ENCODE measurements around the gene DLG2. TPM values are rescaled to one million over a fixed set of nuclear protein-coding genes. Genes with fewer than 3 reads are reported as not detected.

DLG2 gene
- total and polyA plus RNA-seq, 9 of the 15 experiments (the other 6 are each of a cell fraction or from before 2014, with no cell fraction given) = 0.52 to 1.6 (median 0.95) TPM

DNA sequence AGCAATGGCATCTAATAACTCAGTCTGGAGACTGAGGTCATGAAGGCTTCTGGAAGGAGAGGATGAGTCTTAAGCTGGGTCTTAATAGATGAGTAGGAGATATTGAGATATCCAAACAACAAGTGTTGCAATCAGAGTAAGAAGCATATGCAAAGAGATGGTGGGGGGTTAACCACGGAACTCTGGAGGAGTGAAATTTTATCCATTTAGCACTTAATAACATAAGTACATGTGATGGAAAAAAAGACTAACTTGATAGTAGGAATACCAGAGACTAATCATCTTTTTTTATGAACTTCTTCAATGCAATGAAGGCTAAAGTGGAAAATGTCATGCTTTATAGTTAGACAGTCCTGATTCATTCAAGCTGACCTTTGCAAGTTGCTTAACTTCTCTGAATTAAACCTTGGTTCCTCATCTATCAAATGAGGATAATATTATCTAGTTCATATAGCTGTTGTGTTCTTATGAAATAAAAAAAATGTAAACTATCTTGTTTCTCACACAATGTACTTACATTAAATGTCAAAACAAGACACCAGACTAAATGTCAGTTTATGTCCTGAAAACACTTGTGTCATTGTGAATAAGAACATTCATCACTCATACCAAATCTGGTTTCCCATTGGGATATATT, 1937.9 kb downstream of the DLG2 start (continued):
- TF ChIP-seq IRF9 (tag; IDR thresholded peaks at IDR 0.05) = no peak
- no peak for TF ChIP-seq ATF1 (CRISPR knock-in tag; IDR thresholded peaks at IDR 0.05)
- TF ChIP-seq ATF1 (tag; IDR thresholded peaks at IDR 0.05) = no peak
- no peak for TF ChIP-seq NFE2L1 (tag; IDR thresholded peaks at IDR 0.05; ENCODE audit: borderline replicate concordance, low read depth)
- no peak for TF ChIP-seq MEIS2 (IDR thresholded peaks at IDR 0.05; ENCODE audit: partially characterized antibody)
- TF ChIP-seq, protein P1, sequence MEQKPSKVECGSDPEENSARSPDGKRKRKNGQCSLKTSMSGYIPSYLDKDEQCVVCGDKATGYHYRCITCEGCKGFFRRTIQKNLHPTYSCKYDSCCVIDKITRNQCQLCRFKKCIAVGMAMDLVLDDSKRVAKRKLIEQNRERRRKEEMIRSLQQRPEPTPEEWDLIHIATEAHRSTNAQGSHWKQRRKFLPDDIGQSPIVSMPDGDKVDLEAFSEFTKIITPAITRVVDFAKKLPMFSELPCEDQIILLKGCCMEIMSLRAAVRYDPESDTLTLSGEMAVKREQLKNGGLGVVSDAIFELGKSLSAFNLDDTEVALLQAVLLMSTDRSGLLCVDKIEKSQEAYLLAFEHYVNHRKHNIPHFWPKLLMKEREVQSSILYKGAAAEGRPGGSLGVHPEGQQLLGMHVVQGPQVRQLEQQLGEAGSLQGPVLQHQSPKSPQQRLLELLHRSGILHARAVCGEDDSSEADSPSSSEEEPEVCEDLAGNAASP (IDR thresholded peaks at IDR 0.05) = no peak

- WGBS (ENCODE audit: insufficient coverage, low coverage, missing lambda C conversion rate) = 0% methylated on average over 5 of the region's 5 CpGs
- DNase-seq (ENCODE audit: extremely low read depth in 1 of 4, low spot score in 3 of 4) (no peak), FAIRE-seq (no peak), ATAC-seq (no peak)
- H3K4me2 ChIP-seq (ENCODE audit: insufficient read depth, low read length) = no peak overlapping the region
- H4K20me1 ChIP-seq (replicated peaks; ENCODE audit: control insufficient read depth, insufficient read depth, low read length) = no peaks in the 10 kb centered on the region
- H3K9me1 ChIP-seq (ENCODE audit: control insufficient read depth, insufficient read depth, low read length) = no peaks in the 10 kb centered on the region
- no peaks in the 10 kb centered on the region for H3K9me3 ChIP-seq (replicated peaks; ENCODE audit: control insufficient read depth, insufficient read depth, low read depth, low read length)
- ChIA-PET CTCF (ENCODE audit: low intra/inter-chr PET ratio) (no interaction called here), POLR2A (no interaction called here)
- H3K4me1 ChIP-seq (replicated peaks in 1 of 2; ENCODE audit: control insufficient read depth in 2 of 2, insufficient read depth in 2 of 2, low read length in 2 of 2) = no peaks in the 10 kb centered on the region
- no peaks in the 10 kb centered on the region for H3K36me3 ChIP-seq (ENCODE audit: control insufficient read depth, insufficient read depth, low read length)
- no peak overlapping the region for H3K9ac ChIP-seq (ENCODE audit: insufficient read depth in 1 of 2, low read depth in 2 of 2, low read length in 2 of 2)
- no TSS peak for BruUV-seq (replicated peaks)
- in situ Hi-C loops (cut with MboI) (no loop called here), intact Hi-C loops (cut with micrococcal nuclease) (no loop called here)
- H3K27me3 ChIP-seq (ENCODE audit: control insufficient read depth in 2 of 2, insufficient read depth in 2 of 2, low read length in 2 of 2) = no peaks in the 10 kb centered on the region
- H3K79me2 ChIP-seq (ENCODE audit: control insufficient read depth, insufficient read depth, low read length) = no peaks in the 10 kb centered on the region
- no peak overlapping the region for H2AFZ ChIP-seq (ENCODE audit: low read depth, low read length)
- H3K27ac ChIP-seq (ENCODE audit: extremely low read depth, low read depth, low read length) = no peak overlapping the region
- no peak overlapping the region for H3K4me3 ChIP-seq
- TF ChIP-seq KDM2B (CRISPR knock-in tag; IDR thresholded peaks at IDR 0.05) (no peak), MYC (IDR thresholded peaks at IDR 0.05; ENCODE audit: low read depth, low read length) (no peak), MYC (CRISPR knock-in tag; IDR thresholded peaks at IDR 0.05; ENCODE audit: borderline replicate concordance, low read depth) (no peak), FIP1L1 (IDR thresholded peaks at IDR 0.05; ENCODE audit: low read depth, low read length, poor library complexity, severe bottlenecking) (no peak), POLR2B (IDR thresholded peaks at IDR 0.05; ENCODE audit: low read depth, partially characterized antibody) (no peak), GTF2E2 (tag; IDR thresholded peaks at IDR 0.05) (no peak), CBX3 (IDR thresholded peaks at IDR 0.05; ENCODE audit: borderline replicate concordance in 1 of 2, low read length in 2 of 2) (no peak), JUNB (CRISPR knock-in tag; conservative IDR thresholded peaks at IDR 0.05) (no peak), ZNF133 (CRISPR knock-in tag; IDR thresholded peaks at IDR 0.05) (no peak), RAD51 (IDR thresholded peaks at IDR 0.05; ENCODE audit: borderline replicate concordance, low read depth) (no peak), HIVEP1 (CRISPR knock-in tag; IDR thresholded peaks at IDR 0.05) (no peak), ZNF3 (CRISPR knock-in tag; IDR thresholded peaks at IDR 0.05) (no peak), DDX20 (tag; IDR thresholded peaks at IDR 0.05; ENCODE audit: low read depth) (no peak), RBFOX2 (IDR thresholded peaks at IDR 0.05; ENCODE audit: low read depth, low read length) (no peak)
Observed at GRCh38 chr11:83687787-83688186, 1939.4 kb downstream of the DLG2 start.

All from K562 (cell line).